ENCODE results near the gene WNT4.
A peak's percentile ranks its signal among the peaks of the same experiment; 100 is the strongest.

WNT4 gene

GRCh38 chr1:22163564-22163963, 20.7 kb upstream of the WNT4 start:
- DNase-seq (ENCODE audit: low spot score) = no peak

DNA sequence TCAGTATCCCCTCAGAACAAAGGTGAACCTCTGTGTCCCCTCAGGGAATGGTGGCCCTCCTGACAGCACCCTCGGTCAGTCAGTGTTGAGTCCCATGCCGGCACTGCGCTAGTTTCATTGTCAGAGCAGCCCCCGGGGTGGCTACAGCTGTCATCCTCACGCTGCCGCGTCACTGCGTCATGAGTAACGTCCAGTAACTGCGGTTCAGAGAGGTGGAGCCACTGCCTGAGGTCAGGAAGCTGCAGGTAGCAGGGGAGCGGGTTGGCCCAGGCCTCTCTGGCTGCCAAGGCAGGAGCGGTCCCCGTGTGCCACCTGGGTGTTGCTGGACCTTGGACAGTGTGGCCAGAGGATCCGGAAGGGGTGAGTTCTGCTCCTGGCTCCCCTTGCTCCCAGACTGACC, 20.2 kb upstream of the WNT4 start:
- DNase-seq (ENCODE audit: low spot score) = no peak

- no peak for DNase-seq (ENCODE audit: low spot score)
Observed at GRCh38 chr1:22159891-22160290, 17.0 kb upstream of the WNT4 start.

DNA sequence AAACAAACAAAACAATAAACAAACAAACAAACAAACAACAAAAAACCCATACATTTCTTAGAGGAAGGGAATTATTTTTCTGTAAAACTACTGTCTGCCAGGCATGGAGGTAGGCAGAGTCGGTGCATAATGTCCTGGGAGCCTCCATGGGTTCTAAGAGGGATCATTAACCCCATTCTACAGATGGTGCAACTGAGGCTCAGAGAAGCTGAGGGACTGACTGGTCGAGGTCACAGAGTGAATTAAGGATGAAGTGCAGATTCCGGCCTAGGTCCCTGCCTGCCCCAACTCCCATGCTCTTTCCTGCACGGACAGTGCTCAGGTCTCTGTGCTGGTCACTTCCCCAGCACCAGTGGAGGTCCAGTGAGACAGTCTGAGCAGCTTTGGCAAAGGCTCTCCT, 15.8 kb upstream of the WNT4 start:
- no peak for DNase-seq (ENCODE audit: low spot score)

GRCh38 chr1:22157359-22157966, 14.6 kb upstream of the WNT4 start:
- no peak for DNase-seq (ENCODE audit: low spot score)

- no peak for DNase-seq (ENCODE audit: low spot score)
Observed at GRCh38 chr1:22155517-22155916, 12.6 kb upstream of the WNT4 start.

DNA sequence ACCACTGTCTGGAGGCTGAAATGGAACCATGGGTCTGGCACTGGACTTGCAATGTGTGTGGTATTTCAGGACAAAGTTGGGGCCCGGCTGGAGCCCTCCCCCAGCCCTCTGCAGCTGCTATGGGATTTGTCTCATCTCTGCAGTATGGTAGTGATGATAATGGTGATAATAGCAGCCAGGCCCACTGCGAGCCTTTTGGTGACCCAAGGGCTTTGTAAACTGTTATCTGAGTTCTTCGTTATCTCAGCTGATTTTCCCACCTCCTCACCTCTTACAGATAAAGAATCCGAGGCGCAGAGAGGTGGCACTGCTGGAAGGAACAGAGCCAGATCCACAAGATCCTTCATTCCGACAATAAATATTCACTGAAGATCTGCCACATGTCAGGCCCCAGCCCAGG, 11.7 kb upstream of the WNT4 start:
- no peak for DNase-seq (ENCODE audit: low spot score)

DNA sequence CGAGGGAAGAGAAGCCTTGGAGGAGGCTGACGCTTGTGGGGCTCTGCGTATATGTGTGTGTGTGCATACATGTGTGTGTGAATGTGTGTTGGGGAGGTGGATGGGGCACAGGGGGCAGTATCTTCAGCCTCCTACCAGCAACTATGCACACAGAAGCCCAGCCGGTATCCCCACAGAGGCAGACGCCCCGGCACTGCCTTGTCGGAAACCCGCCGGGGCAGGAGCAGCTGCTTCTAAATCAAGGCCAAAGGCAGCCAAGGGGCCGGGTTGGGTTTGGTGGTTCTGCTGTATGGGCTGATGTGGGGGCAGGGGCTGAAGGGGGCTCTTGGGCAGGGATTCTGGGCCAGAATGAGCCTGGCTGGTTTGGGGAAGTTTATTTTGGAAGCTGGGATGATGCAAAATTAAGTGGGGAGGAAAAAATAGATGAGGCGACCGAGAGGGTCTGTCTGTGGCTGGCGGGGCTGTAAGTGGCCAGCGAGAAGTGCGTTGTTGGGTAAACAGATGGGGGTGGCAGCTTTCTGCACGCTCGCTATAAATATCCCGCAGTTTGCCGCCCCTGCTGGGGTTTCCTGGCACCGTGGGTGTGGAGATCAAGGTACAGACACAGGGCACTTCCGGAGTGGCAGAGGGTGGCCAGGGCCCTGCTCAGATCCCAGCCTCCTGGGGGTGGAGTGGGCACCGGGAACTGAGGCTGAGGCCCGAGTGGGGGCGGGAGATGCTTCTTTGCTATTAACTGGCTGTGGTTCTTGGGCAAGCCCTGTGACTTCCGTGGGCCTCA, 11.0 kb upstream of the WNT4 start:
- no peak for DNase-seq (ENCODE audit: low spot score)

DNA sequence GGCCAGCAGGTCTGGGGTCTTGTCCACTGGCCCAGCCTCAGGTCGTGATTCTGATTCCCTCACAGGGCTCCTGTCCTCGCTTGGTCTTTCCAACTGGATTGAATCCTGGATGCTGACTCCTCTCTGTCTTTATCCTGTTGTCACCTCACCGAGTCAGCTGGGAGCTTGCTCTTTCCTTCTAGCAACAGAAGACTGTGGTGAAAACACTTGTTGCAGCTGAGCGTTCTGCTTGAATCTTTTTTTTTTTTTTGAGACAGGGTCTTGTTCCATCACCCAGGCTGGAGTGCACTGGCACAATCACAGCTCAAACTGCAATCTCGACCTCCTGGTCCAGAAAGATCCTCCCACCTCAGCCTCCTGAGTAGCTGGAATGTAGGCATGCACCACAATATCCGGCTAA, 8.0 kb upstream of the WNT4 start:
- no peak for DNase-seq (ENCODE audit: low spot score)

DNA sequence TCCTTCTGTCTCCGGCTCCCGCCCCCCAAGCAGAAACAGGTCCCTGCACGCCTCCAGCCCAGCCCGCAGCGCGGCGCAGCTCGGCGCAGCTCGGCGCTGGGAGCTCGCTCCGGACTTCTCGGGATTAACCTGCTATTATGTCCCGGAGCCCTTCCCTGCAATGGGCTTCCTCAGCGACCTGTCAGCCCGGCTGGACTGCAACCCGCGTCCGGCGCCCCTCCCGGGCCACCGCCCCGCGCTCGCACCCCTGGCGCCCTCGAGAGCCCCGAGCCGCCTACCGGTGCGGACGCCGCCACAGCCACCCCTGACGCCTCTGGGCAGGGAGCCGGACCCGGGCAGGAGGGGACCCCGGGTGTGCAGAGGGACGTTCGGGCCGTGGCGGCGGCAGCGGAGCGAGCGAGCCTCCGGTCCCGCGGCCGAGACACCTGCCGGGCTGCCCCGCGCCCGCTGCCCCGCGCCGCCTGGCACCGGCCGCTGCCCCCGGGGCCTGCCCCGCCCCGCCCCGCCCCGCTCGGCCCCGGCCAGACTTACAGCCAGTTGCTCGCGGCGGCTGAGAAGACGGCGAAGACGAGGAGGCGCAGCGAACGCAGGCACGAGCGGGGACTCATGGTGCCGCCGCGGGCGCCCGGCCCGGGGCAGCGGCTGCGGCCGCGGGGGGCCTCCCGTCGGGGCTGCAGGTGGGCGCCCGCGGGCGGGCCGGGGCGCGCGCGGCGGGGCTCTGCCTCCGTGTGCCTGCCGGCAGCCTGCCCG, 407 bp downstream of the WNT4 start:
- peak; percentile 56 for DNase-seq (ENCODE audit: low spot score)

GRCh38 chr1:22141554-22142314, 1.2 kb downstream of the WNT4 start:
- DNase-seq (ENCODE audit: low spot score) = peak; percentile 37

DNA sequence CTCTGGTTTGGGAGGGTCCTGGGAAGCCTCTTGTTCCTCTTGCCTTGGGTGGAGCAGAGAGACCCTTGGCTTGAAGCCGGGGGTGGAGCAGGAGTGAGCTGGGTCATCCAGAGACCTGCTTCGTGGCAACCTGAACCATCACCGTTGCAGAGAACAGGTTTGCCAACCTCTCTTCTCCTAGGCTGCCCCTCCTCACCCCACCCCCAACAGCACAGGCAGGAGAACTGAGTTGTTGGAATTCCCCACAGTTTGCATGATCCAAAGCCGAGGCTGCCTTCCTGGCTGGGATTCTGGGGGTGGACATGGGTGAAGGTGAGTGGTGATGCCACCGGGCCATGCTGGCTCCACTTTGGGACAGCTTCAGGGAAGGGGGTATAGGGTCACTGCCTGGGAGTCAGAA, 2.2 kb downstream of the WNT4 start:
- no peak for DNase-seq (ENCODE audit: low spot score)

GRCh38 chr1:22139817-22140216, 3.1 kb downstream of the WNT4 start:
- DNase-seq (ENCODE audit: low spot score) = no peak

- DNase-seq (ENCODE audit: low spot score) = no peak
Observed at GRCh38 chr1:22139066-22139594, 3.8 kb downstream of the WNT4 start.

DNA sequence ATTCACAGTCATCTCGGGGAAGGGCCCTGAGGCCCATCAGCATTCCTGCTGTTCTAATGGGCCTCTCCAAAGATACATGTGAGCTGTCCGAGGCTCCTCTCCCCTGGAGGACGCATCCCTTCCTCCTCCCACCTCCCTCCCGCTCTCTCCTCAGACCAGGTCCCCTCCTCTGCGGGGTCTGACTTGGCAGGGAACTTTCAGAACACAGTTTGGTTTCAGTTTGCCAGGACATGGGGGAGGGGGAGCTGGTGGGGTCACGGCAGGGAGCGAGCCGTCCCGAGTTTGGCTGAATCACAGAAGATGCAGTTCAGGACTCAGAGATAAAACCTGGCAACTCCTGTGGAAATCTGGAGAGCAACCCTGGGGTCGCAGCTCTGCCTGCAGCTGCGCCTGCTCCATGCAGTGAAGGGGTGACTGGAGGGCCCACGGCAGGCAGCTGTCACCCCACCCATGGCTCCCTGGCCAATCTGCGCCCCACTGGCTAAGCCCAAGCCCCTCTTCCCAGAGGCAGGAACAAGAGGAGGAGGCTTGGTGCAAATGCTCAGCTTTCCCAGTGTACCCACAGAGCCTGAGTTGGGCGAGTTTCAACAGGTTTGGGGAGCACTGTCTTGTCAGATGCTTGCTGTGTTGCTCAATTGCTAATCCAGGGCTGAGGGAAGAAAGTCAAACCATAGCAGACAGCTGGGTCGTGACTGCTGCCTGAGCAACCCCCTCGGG, 5.7 kb downstream of the WNT4 start:
- no peak for DNase-seq (ENCODE audit: low spot score)

- DNase-seq (ENCODE audit: low spot score) = no peak
Observed at GRCh38 chr1:22133931-22134324, 9.0 kb downstream of the WNT4 start.

- no peak for DNase-seq (ENCODE audit: low spot score)
Observed at GRCh38 chr1:22133247-22133930, 9.5 kb downstream of the WNT4 start.

- no peak for DNase-seq (ENCODE audit: low spot score)
Observed at GRCh38 chr1:22132517-22133235, 10.2 kb downstream of the WNT4 start.

GRCh38 chr1:22131875-22132486, 10.9 kb downstream of the WNT4 start:
- DNase-seq (ENCODE audit: low spot score) = peak; percentile 93

GRCh38 chr1:22131062-22131461, 11.8 kb downstream of the WNT4 start:
- no peak for DNase-seq (ENCODE audit: low spot score)

Measured in HuH-7 (cell line).